Ishikawa (cell line): Measurements from ENCODE around the gene NEGR1.

Source experiments
- CEBPB ChIP-seq: IDR thresholded peaks from 2 replicates; pipeline ENCODE4 v1.6.1; 2012
- CREB1 ChIP-seq: IDR thresholded peaks from 2 replicates; pipeline ENCODE4 v1.6.1; 2012; ENCODE audit warnings: low read depth
- EGR1 ChIP-seq: IDR thresholded peaks from 2 replicates; pipeline ENCODE4 v1.6.1; 2012
- EP300 ChIP-seq: IDR thresholded peaks from 2 replicates; pipeline ENCODE4 v1.6.1; 2012; ENCODE audit warnings: borderline replicate concordance
- FOXM1 ChIP-seq: IDR thresholded peaks from 2 replicates; pipeline ENCODE4 v1.6.1; 2012; ENCODE audit warnings: low read depth, borderline replicate concordance
- NFIC ChIP-seq: IDR thresholded peaks from 2 replicates; pipeline ENCODE4 v1.6.1; 2012
- RAD21 ChIP-seq: IDR thresholded peaks from 2 replicates; pipeline ENCODE4 v1.6.1; 2012; ENCODE audit warnings: low read depth
- TAF1 ChIP-seq: IDR thresholded peaks from 2 replicates; pipeline ENCODE4 v1.6.1; 2012; ENCODE audit warnings: low read depth, mild to moderate bottlenecking
- TCF12 ChIP-seq: IDR thresholded peaks from 2 replicates; pipeline ENCODE4 v1.6.1; 2012; ENCODE audit warnings: low read depth
- TEAD4 ChIP-seq: IDR thresholded peaks from 2 replicates; pipeline ENCODE4 v1.6.1; 2012
- YY1 ChIP-seq: IDR thresholded peaks from 2 replicates; pipeline ENCODE4 v1.6.1; 2012; ENCODE audit warnings: low read depth
- ZBTB7A ChIP-seq: IDR thresholded peaks from 2 replicates; pipeline ENCODE4 v1.6.1; 2012; ENCODE audit warnings: low read depth
- TF ChIP-seq, protein P1 (sequence below): IDR thresholded peaks from 2 replicates; pipeline ENCODE4 v1.6.1; 2012
- TF ChIP-seq, protein P2 (sequence below): IDR thresholded peaks from 2 replicates; pipeline ENCODE4 v1.6.1; 2012
- TF ChIP-seq, protein P3 (sequence below): IDR thresholded peaks from 2 replicates; pipeline ENCODE4 v1.6.1; 2012; ENCODE audit warnings: low read depth, mild to moderate bottlenecking

NEGR1 gene

DNA sequence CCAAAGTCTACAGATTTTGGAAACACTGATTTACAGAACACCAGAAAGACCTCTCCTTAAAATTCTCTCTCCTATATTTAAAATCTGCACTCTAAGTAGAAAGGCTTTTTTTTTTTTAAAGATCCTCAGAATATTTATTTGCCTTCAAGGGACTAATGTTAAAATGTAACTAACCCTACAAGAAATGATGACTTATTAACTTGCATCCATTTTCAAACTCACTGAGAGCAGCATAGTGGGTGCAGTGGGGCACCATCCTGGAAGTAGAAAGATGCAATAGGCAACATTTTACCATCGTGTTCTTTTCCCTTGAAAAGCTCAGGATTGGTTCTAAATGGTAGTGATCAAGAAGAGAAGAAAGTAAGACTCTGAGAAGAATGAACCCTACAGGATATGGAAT lies 498.1 kb downstream of the NEGR1 start:
- TF ChIP-seq NFIC (no peak), CREB1 (no peak), TEAD4 (no peak), TAF1 (no peak), EP300 (no peak), ZBTB7A (no peak), TCF12 (no peak), FOXM1 (no peak), EGR1 (no peak), RAD21 (no peak), YY1 (no peak)
- TF ChIP-seq, protein P1, sequence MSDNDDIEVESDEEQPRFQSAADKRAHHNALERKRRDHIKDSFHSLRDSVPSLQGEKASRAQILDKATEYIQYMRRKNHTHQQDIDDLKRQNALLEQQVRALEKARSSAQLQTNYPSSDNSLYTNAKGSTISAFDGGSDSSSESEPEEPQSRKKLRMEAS, result no peak
- TF ChIP-seq, protein P2, sequence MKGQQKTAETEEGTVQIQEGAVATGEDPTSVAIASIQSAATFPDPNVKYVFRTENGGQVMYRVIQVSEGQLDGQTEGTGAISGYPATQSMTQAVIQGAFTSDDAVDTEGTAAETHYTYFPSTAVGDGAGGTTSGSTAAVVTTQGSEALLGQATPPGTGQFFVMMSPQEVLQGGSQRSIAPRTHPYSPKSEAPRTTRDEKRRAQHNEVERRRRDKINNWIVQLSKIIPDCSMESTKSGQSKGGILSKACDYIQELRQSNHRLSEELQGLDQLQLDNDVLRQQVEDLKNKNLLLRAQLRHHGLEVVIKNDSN, result no peak

DNA sequence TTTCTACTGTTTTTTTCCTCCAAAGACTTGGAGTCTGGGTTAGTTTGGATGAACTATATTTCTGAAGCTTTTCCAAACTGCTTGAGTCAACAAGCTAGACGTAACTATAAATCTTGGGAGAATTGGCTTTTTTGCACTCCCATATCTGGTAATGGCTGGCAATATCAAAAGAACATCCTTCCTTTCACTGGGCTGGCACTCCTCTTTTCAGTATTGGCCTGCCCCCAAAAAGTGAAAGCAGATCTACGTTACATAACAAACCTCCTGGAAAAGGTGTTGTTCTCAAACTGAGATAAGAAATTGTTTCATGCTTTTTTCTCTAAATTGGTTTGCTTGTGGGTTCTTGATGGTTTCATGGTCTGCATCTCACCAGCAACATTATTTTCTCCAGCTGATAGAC lies 499.3 kb downstream of the NEGR1 start:
- no peak for TF ChIP-seq RAD21

DNA sequence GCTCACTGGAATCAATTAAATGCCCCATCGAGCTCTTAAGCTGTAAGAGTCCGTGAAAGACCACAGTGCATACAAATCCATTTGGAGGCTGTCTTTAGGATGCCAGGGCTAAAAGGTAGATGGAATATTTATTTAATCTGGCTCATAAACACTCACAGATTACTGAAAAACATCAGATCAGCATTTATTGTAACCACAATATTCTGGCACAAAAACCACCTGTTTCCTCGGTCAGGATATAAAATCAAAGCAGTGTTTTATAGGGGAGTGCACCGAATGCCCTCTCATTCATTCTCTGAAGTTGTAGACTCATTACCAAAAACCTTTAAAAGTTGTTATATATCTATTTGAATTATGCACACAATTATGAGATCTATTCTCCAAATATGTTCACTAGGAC lies 500.9 kb downstream of the NEGR1 start:
- TF ChIP-seq TCF12 (no peak), EP300 (no peak), RAD21 (no peak), ZBTB7A (no peak), EGR1 (no peak), FOXM1 (no peak), CEBPB (no peak), TEAD4 (no peak), CREB1 (no peak), TAF1 (no peak), NFIC (no peak), YY1 (no peak)
- TF ChIP-seq, protein P2, result no peak
- TF ChIP-seq, protein P3, sequence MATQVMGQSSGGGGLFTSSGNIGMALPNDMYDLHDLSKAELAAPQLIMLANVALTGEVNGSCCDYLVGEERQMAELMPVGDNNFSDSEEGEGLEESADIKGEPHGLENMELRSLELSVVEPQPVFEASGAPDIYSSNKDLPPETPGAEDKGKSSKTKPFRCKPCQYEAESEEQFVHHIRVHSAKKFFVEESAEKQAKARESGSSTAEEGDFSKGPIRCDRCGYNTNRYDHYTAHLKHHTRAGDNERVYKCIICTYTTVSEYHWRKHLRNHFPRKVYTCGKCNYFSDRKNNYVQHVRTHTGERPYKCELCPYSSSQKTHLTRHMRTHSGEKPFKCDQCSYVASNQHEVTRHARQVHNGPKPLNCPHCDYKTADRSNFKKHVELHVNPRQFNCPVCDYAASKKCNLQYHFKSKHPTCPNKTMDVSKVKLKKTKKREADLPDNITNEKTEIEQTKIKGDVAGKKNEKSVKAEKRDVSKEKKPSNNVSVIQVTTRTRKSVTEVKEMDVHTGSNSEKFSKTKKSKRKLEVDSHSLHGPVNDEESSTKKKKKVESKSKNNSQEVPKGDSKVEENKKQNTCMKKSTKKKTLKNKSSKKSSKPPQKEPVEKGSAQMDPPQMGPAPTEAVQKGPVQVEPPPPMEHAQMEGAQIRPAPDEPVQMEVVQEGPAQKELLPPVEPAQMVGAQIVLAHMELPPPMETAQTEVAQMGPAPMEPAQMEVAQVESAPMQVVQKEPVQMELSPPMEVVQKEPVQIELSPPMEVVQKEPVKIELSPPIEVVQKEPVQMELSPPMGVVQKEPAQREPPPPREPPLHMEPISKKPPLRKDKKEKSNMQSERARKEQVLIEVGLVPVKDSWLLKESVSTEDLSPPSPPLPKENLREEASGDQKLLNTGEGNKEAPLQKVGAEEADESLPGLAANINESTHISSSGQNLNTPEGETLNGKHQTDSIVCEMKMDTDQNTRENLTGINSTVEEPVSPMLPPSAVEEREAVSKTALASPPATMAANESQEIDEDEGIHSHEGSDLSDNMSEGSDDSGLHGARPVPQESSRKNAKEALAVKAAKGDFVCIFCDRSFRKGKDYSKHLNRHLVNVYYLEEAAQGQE, result no peak
- TF ChIP-seq, protein P1, result no peak

DNA sequence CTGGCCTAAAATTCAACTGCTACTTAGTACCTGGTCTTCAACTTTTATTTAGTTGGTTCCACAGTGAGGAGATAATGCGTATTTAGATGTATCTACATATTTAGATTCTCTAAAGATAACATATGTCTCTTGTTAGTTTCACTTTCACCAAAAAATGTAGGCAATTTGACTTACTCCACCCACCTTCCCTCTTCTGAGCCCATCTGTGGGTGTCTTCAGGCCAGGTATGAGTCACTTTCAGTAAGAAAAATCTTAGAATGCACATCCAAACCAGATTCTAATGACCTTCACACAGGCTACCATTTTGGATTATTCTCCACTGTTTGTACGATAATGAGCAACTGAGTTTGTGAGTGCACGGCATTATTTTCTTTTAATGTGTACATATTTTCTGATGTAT lies 501.7 kb downstream of the NEGR1 start:
- TF ChIP-seq FOXM1 (no peak), EGR1 (no peak), CEBPB (no peak), TEAD4 (no peak), TAF1 (no peak), CREB1 (no peak), RAD21 (no peak), YY1 (no peak), NFIC (no peak), TCF12 (no peak), EP300 (no peak), ZBTB7A (no peak)
- TF ChIP-seq, protein P1, result no peak
- TF ChIP-seq, protein P2, result no peak
- TF ChIP-seq, protein P3, result no peak

DNA sequence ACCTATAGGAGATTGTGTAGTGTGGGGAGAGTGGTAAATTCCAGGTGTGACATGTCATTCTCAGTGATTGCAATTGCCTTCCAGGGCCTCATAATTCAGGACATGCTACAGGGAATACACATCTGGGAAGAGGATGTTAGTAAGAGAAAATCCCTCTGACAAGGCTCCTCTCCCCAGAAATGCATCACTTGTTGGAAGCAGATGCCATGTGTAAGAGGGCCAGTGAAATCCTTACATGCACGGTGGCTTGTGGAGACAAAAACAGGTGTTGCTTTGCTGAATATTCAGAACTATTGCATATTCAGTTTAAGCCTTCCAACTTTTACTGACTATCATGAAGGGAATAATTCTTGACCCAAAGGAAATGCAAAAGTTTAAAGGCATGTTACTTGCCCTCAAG lies 503.4 kb downstream of the NEGR1 start:
- TF ChIP-seq, protein P2, result no peak
- TF ChIP-seq TCF12 (no peak), TAF1 (no peak), YY1 (no peak), ZBTB7A (no peak), CEBPB (no peak), CREB1 (no peak), EGR1 (no peak), NFIC (no peak), RAD21 (no peak), EP300 (no peak)
- TF ChIP-seq, protein P3, result no peak
- TF ChIP-seq, protein P1, result no peak
